H1 (cell line): Measurements from ENCODE around the gene AKR1B15. TPM values are rescaled to one million over a fixed set of nuclear protein-coding genes. Genes with fewer than 3 reads are reported as not detected.

Experiments
- CTCF ChIA-PET: fragments of 300-600 bp; sonication (Branson Sonifier 250); formaldehyde crosslinking; loops from one replicate; lab custom pipeline; 2021; ENCODE audit not compliant: partially characterized antibody; lab: Charles Lee
- POLR2A ChIA-PET: fragments of 300-600 bp; sonication (Branson Sonifier 250); formaldehyde crosslinking; loops from one replicate; lab custom pipeline; 2021; ENCODE audit warnings: inconsistent platforms; ENCODE audit not compliant: partially characterized antibody; lab: Charles Lee
- DNase-seq, 2 experiments: peaks; one replicate each; pipeline versions ENCODE4 v3.0.0 to v3.0.0-alpha.2; 2010 to 2022; ENCODE audit warnings: low spot score in 2 of 2, low read depth in 1 of 2, mixed read lengths in 1 of 2
- FAIRE-seq: peaks from 2 replicates; lab custom pipeline; 2011; peaks lifted over from hg19 to GRCh38; lab: Jason Lieb, UNC
- H2AFZ ChIP-seq: 2 replicates; pipeline ENCODE4 v1.8.1; 2012; ENCODE audit warnings: low read length, inconsistent platforms
- H2AK5ac ChIP-seq: 2 replicates; pipeline ENCODE4 v1.6.1; 2013; ENCODE audit warnings: low read depth, low read length
- H2BK120ac ChIP-seq: replicated peaks from 2 replicates; pipeline ENCODE3; 2013; ENCODE audit warnings: low read depth, low read length, inconsistent platforms
- H2BK12ac ChIP-seq: 2 replicates; pipeline ENCODE4 v1.6.1; 2013; ENCODE audit warnings: low read depth, low read length
- H2BK15ac ChIP-seq: 2 replicates; pipeline ENCODE4 v1.6.1; 2013; ENCODE audit warnings: low read length
- H2BK20ac ChIP-seq: 2 replicates; pipeline ENCODE4 v1.6.1; 2013; ENCODE audit warnings: low read length
- H2BK5ac ChIP-seq: 2 replicates; pipeline ENCODE4 v1.6.1; 2013; ENCODE audit warnings: low read depth, low read length
- H3K14ac ChIP-seq: 2 replicates; pipeline ENCODE4 v1.6.1; 2013; ENCODE audit warnings: inconsistent platforms; ENCODE audit not compliant: insufficient read length
- H3K18ac ChIP-seq: 2 replicates; pipeline ENCODE4 v1.6.1; 2013; ENCODE audit warnings: low read length; ENCODE audit errors: extremely low read depth
- H3K23ac ChIP-seq: 2 replicates; pipeline ENCODE4 v1.6.1; 2013; ENCODE audit warnings: inconsistent platforms; ENCODE audit not compliant: insufficient read length
- H3K23me2 ChIP-seq: 2 replicates; pipeline ENCODE4 v1.6.1; 2013; ENCODE audit warnings: low read depth, low read length
- H3K27ac ChIP-seq: 2 replicates; pipeline ENCODE4 v1.6.1; 2011; ENCODE audit warnings: low read depth, low read length, inconsistent platforms
- H3K27me3 ChIP-seq, 4 experiments: replicated peaks in 1 of 4; 1 replicate in 1 of 4; 2 replicates in 3 of 4; pipeline versions ENCODE4 v1.6.1 to v1.8.1; 2011 to 2013; ENCODE audit warnings: low read length in 3 of 4, mild to moderate bottlenecking in 3 of 4, inconsistent platforms in 2 of 4, mixed read lengths in 2 of 4, moderate library complexity in 1 of 4; ENCODE audit not compliant: control insufficient read depth in 3 of 4, insufficient read depth in 3 of 4; ENCODE audit errors: extremely low read depth in 1 of 4
- H3K36me3 ChIP-seq, 4 experiments: 2 replicates each; pipeline versions ENCODE4 v1.6.1 to v1.8.1; 2011 to 2013; ENCODE audit warnings: mild to moderate bottlenecking in 4 of 4, low read length in 3 of 4, moderate library complexity in 2 of 4, control low read depth in 1 of 4, inconsistent platforms in 1 of 4; ENCODE audit not compliant: insufficient read depth in 4 of 4, control insufficient read depth in 2 of 4
- H3K4ac ChIP-seq: replicated peaks from 2 replicates; pipeline ENCODE3; 2013; ENCODE audit warnings: low read length, low read depth, mixed read lengths, inconsistent platforms; ENCODE audit not compliant: insufficient read length
- H3K4me1 ChIP-seq, 4 experiments: replicated peaks in 1 of 4; 1 replicate in 1 of 4; 2 replicates in 3 of 4; pipeline versions ENCODE4 v1.6.1 to v1.8.1; 2011 to 2013; ENCODE audit warnings: low read length in 3 of 4, inconsistent platforms in 2 of 4, mixed read lengths in 1 of 4; ENCODE audit not compliant: insufficient read depth in 4 of 4, control insufficient read depth in 3 of 4
- H3K4me2 ChIP-seq, 2 experiments: 2 replicates each; pipeline versions ENCODE4 v1.6.1 to v1.8.1; 2011 to 2013; ENCODE audit warnings: low read depth in 2 of 2, low read length in 2 of 2, control low read depth in 1 of 2, inconsistent platforms in 1 of 2, mild to moderate bottlenecking in 1 of 2; ENCODE audit not compliant: insufficient read depth in 1 of 2
- H3K4me3 ChIP-seq, 4 experiments: fragments of 200-600, 300-600 bp in 1 of 4; sonication (generic), shearing (Covaris generic), sonication (Bioruptor Twin) in 1 of 4; 2 replicates each; pipeline versions ENCODE4 v1.5.1 to v1.8.1; 2011 to 2016; ENCODE audit warnings: low read length in 4 of 4, low read depth in 3 of 4, control low read depth in 2 of 4, inconsistent platforms in 2 of 4, mild to moderate bottlenecking in 2 of 4, mixed read lengths in 1 of 4, moderate library complexity in 1 of 4; ENCODE audit not compliant: insufficient read depth in 2 of 4; ENCODE audit errors: extremely low read depth in 1 of 4
- H3K56ac ChIP-seq: replicated peaks from 2 replicates; pipeline ENCODE3; 2013; ENCODE audit warnings: low read depth, mild to moderate bottlenecking, mixed read lengths, low read length, inconsistent platforms; ENCODE audit not compliant: insufficient read length
- H3K79me1 ChIP-seq: 2 replicates; pipeline ENCODE4 v1.6.1; 2013; ENCODE audit warnings: low read depth, low read length, control low read depth
- H3K79me2 ChIP-seq, 2 experiments: 2 replicates each; pipeline versions ENCODE4 v1.6.1 to v1.8.1; 2012 to 2013; ENCODE audit warnings: low read length in 2 of 2, mild to moderate bottlenecking in 2 of 2, inconsistent platforms in 1 of 2; ENCODE audit not compliant: insufficient read depth in 2 of 2, control insufficient read depth in 1 of 2
- H3K9ac ChIP-seq, 4 experiments: replicated peaks in 1 of 4; 1 replicate in 1 of 4; 2 replicates in 3 of 4; pipeline versions ENCODE4 v1.6.1 to v1.8.1; 2011 to 2013; ENCODE audit warnings: low read depth in 3 of 4, low read length in 3 of 4, control low read depth in 2 of 4, mild to moderate bottlenecking in 2 of 4, moderate library complexity in 2 of 4, inconsistent platforms in 1 of 4; ENCODE audit errors: extremely low read depth in 1 of 4
- H3K9me3 ChIP-seq, 2 experiments: 2 replicates each; pipeline versions ENCODE4 v1.6.1 to v1.8.1; 2012 to 2013; ENCODE audit warnings: mild to moderate bottlenecking in 2 of 2, moderate library complexity in 2 of 2, control low read depth in 1 of 2, inconsistent platforms in 1 of 2, low read depth in 1 of 2, low read length in 1 of 2, mixed read lengths in 1 of 2; ENCODE audit not compliant: insufficient read depth in 2 of 2
- H4K20me1 ChIP-seq, 2 experiments: replicated peaks in 1 of 2; 2 replicates each; pipeline versions ENCODE3 to v1.8.1; 2011 to 2013; ENCODE audit warnings: inconsistent platforms in 2 of 2, low read length in 2 of 2, mild to moderate bottlenecking in 1 of 2; ENCODE audit not compliant: insufficient read depth in 2 of 2, control insufficient read depth in 1 of 2
- H4K5ac ChIP-seq: 2 replicates; pipeline ENCODE4 v1.6.1; 2013; ENCODE audit warnings: low read length, low read depth, mixed read lengths, inconsistent platforms; ENCODE audit not compliant: insufficient read length
- H4K8ac ChIP-seq: 2 replicates; pipeline ENCODE4 v1.8.0; 2013; ENCODE audit warnings: mild to moderate bottlenecking, moderate library complexity, low read length, inconsistent platforms; ENCODE audit not compliant: insufficient read depth; ENCODE audit errors: extremely low read depth
- H4K91ac ChIP-seq: replicated peaks from 2 replicates; pipeline ENCODE3; 2013; ENCODE audit warnings: low read length, mixed read lengths, inconsistent platforms; ENCODE audit not compliant: insufficient read length
- CBX5 ChIP-seq: fragments of 300-800, 300-1000 bp; sonication (generic); IDR thresholded peaks from 2 replicates; pipeline ENCODE4 v1.7.1; 2016; ENCODE audit warnings: antibody characterized with exemption, low read length, low read depth
- CHD1 ChIP-seq: IDR thresholded peaks from 2 replicates; pipeline ENCODE4 v1.6.1; 2012; ENCODE audit warnings: low read depth, low read length, improper control_type of control experiment
- CTCF ChIP-seq, 3 experiments: IDR thresholded peaks; 1 replicate in 2 of 3; 2 replicates in 1 of 3; pipeline versions ENCODE4 v1.5.1 to v1.6.1; 2011; ENCODE audit warnings: low read length in 3 of 3, mild to moderate bottlenecking in 3 of 3, inconsistent platforms in 2 of 3, low read depth in 1 of 3, moderate library complexity in 1 of 3; ENCODE audit not compliant: insufficient read depth in 1 of 3; ENCODE audit errors: control extremely low read depth in 1 of 3
- GABPA ChIP-seq: IDR thresholded peaks from 2 replicates; pipeline ENCODE4 v1.6.1; 2011; ENCODE audit warnings: mild to moderate bottlenecking, low read length, moderate library complexity, borderline replicate concordance; ENCODE audit not compliant: insufficient read depth
- NRF1 ChIP-seq: IDR thresholded peaks from 2 replicates; pipeline ENCODE4 v1.6.1; 2011; ENCODE audit warnings: mild to moderate bottlenecking, low read depth, low read length, improper control_type of control experiment
- PHF8 ChIP-seq: fragments of 200-600 bp; sonication (generic); conservative IDR thresholded peaks from 2 replicates; pipeline ENCODE4 v1.7.1; 2012; ENCODE audit warnings: low read depth, mild to moderate bottlenecking, inconsistent platforms, low read length, moderate library complexity
- POU5F1 ChIP-seq: IDR thresholded peaks from 2 replicates; pipeline ENCODE4 v1.6.1; 2011; ENCODE audit warnings: low read depth, mild to moderate bottlenecking, low read length, moderate library complexity
- TBP ChIP-seq: IDR thresholded peaks from 2 replicates; pipeline ENCODE4 v1.6.1; 2011; ENCODE audit warnings: low read depth, low read length, improper control_type of control experiment
- WGBS, 2 experiments: shearing (Covaris generic) in 1 of 2; methylation state at CpG; one replicate each; pipeline versions ENCODE4 v1.1.6 to v1.1.7; 2013 to 2015; ENCODE audit warnings: low lambda C conversion rate in 2 of 2, mixed read lengths in 2 of 2, inconsistent platforms in 1 of 2, low coverage in 1 of 2, missing lambda C conversion rate in 1 of 2; ENCODE audit not compliant: insufficient replicate concordance in 2 of 2, insufficient coverage in 1 of 2, insufficient read length in 1 of 2; ENCODE audit errors: extremely low coverage in 1 of 2, missing lambda C conversion rate in 1 of 2; 5-methylcytosine and 5-hydroxymethylcytosine counted together
- polyA plus RNA-seq, 7 experiments: library from polyadenylated mRNA; depleted of rRNA in 3 of 7; stranded (reverse) in 5 of 7; unstranded in 2 of 7; fragments of >200 nt in 5 of 7; fragments of 200-250 nt in 2 of 7; gene quantifications; 1 replicate in 5 of 7; 2 replicates in 1 of 7; 4 replicates in 1 of 7; pipeline versions ENCODE4 v1.2.1 to v1.2.3, GENCODE V29; 2011 to 2013; ENCODE audit warnings: missing spikeins in 2 of 7, mixed read lengths in 2 of 7
- total RNA-seq: library from RNA; stranded (reverse); fragmentation: NEBNext Ultra II Directional; extraction: Animal tissue kit (Norgen Biotek cat#: 25700); gene quantifications from 2 replicates; pipeline ENCODE4 v1.2.1, GENCODE V29; 2021

AKR1B15 gene
- total and polyA plus RNA-seq, 2 of the 8 experiments (the other 6 are each of a cell fraction or from before 2014, with no cell fraction given) = 0.15 to 0.47 TPM

GRCh38 chr7:134542195-134542771, 6.6 kb upstream of the AKR1B15 start:
- H3K4me1 ChIP-seq = peaks cover 4 to 8% (median 8%) of the 10 kb centered on the region in 4 experiments
- no peak overlapping the region for H2BK5ac ChIP-seq
- no peak overlapping the region for H2BK120ac ChIP-seq
- no peak overlapping the region for H4K5ac ChIP-seq
- no peak overlapping the region for H3K4me2 ChIP-seq
- no peak overlapping the region for H2BK15ac ChIP-seq
- H3K14ac ChIP-seq = no peak overlapping the region
- no peaks in the 10 kb centered on the region for H3K79me1 ChIP-seq
- H4K91ac ChIP-seq = no peak overlapping the region
- H3K9ac ChIP-seq = no peak overlapping the region
- no peaks in the 10 kb centered on the region for H3K36me3 ChIP-seq
- no peak overlapping the region for H2AK5ac ChIP-seq
- no peak overlapping the region for H4K8ac ChIP-seq
- ChIA-PET POLR2A (interaction anchor here (0.6 kb wide), 1 partner anchor 59 kb away, joined by 3 read pairs; no protein-coding TSS in a partner anchor), CTCF (interaction anchor here (0.8 to 2.4 kb wide), 5 partner anchors 10 to 28 kb away, joined by 3 to 13 read pairs (median 4); no protein-coding TSS in a partner anchor)
- H3K27me3 ChIP-seq = no peaks in the 10 kb centered on the region
- H3K4me3 ChIP-seq = no peak overlapping the region
- H2AFZ ChIP-seq = 0 out of 2 replicates have a peak overlapping the region, but pooled peaks have one; percentile 30
- peaks cover 5% of the 10 kb centered on the region; the same call in 1 of the 2 replicates for H3K23me2 ChIP-seq
- H3K56ac ChIP-seq = no peak overlapping the region
- no peak for FAIRE-seq
- H3K4ac ChIP-seq = no peak overlapping the region
- H3K18ac ChIP-seq = no peak overlapping the region
- 0 out of 2 replicates have a peak overlapping the region, but pooled peaks have one; percentile 9 for H2BK12ac ChIP-seq
- no peak overlapping the region for H3K23ac ChIP-seq
- no peaks in the 10 kb centered on the region for H3K9me3 ChIP-seq
- no peak overlapping the region for H3K27ac ChIP-seq
- no peaks in the 10 kb centered on the region for H3K79me2 ChIP-seq
- 86% methylated on average over 7 of the region's 8 CpGs; no CpG with 5 or more reads in 1 of the 2 experiments for WGBS, 2 experiments
- no peaks in the 10 kb centered on the region for H4K20me1 ChIP-seq
- no peak overlapping the region for H2BK20ac ChIP-seq
- TF ChIP-seq GABPA (no peak), CBX5 (no peak), PHF8 (no peak), NRF1 (no peak), TBP (no peak), CHD1 (no peak), POU5F1 (no peak), CTCF (IDR thresholded peaks at IDR 0.05; ENCODE audit: control extremely low read depth in 1 of 3, insufficient read depth in 1 of 3, low read depth in 1 of 3, low read length in 3 of 3) (no peak)
- no peak for DNase-seq
